Activated CD4-positive, alpha-beta T cell treated with anti-CD3 and anti-CD28 coated beads, Interleukin-2, amount 10 ng/mL, durations not matched to agents 24 days and 14 days (primary cell): ENCODE data around the gene CHCHD3. TPM values are rescaled to one million over a fixed set of nuclear protein-coding genes. Genes with fewer than 3 reads are reported as not detected.

ENCODE experiments used
- DNase-seq: peaks from one replicate; pipeline ENCODE4 v3.0.0; 2022
- H3K27ac Mint-ChIP-seq: one replicate; pipeline ENCODE4 v1.8.0; 2022; ENCODE audit warnings: mild to moderate bottlenecking, mixed read lengths
- H3K27me3 Mint-ChIP-seq: one replicate; pipeline ENCODE4 v1.8.0; 2022; ENCODE audit warnings: mixed read lengths
- H3K36me3 Mint-ChIP-seq: one replicate; pipeline ENCODE4 v1.8.0; 2022; ENCODE audit warnings: low read depth, mild to moderate bottlenecking, mixed read lengths
- H3K4me1 Mint-ChIP-seq: one replicate; pipeline ENCODE4 v1.8.0; 2021; ENCODE audit warnings: mixed read lengths
- H3K4me3 Mint-ChIP-seq: one replicate; pipeline ENCODE4 v1.8.0; 2022; ENCODE audit warnings: mild to moderate bottlenecking, moderate library complexity, mixed read lengths
- H3K9me3 Mint-ChIP-seq: one replicate; pipeline ENCODE4 v1.8.0; 2021; ENCODE audit warnings: mixed read lengths
- intact Hi-C: fragments of 100-400 bp; cut with micrococcal nuclease; formaldehyde crosslinking; loops from one replicate; pipeline ENCODE4 v1.15.1; 2023
- total RNA-seq: library from RNA; stranded (reverse); gene quantifications from 2 replicates; pipeline ENCODE4 v1.2.3, GENCODE V29; 2022

CHCHD3 gene
- total RNA-seq, 1 donor from 2014 or later, result 76.2 TPM

DNA sequence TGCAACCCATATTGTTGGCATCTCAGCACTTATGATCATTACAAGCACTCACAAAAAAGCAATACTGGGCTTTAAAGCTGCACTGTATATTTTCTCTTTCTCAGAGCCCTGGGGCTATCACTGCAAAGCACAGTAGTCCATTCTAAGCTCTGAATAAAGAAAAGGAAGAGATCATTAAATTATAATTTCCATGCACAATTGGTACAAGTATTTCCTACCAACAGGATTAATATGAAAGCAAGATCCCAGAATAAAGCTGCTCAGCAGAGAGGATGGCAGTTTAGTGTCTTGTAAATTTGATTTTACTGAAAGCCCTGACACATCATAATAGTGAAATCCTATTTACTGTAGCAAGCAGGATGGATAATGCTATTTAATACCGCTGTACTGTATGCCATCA lies 205.3 kb downstream of the CHCHD3 start:
- Mint-ChIP-seq H3K4me1 (peaks cover 6% of the 10 kb centered on the region), H3K27me3 (no peaks in the 10 kb centered on the region), H3K4me3 (no peak overlapping the region), H3K27ac (no peak overlapping the region), H3K36me3 (peaks cover 4% of the 10 kb centered on the region), H3K9me3 (no peaks in the 10 kb centered on the region)
- no peak for DNase-seq
- intact Hi-C loops, result no loop called here

- no peak overlapping the region for H3K27ac Mint-ChIP-seq
- H3K4me3 Mint-ChIP-seq, result no peak overlapping the region
Measured at GRCh38 chr7:132872034-132872433, 209.9 kb downstream of the CHCHD3 start.

DNA sequence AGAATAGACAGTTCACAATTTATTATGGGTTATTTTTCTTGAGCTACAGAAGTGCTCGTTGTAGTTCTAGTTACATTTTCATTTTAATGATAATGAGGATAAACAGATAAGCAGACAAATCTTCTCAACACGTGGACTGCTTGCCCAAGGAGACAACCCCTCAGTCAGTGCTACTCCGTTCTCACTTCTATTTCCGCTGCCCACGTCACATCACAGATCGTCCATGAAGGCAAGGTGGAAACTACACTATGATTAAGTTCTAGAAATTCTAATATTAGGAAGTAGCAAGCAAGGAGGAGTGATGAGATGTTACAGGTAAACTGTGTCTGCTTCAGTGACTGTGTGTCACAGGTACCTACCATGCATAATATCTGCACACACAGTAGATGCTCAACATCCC lies 210.5 kb downstream of the CHCHD3 start:
- Mint-ChIP-seq H3K4me3 (no peak overlapping the region), H3K27ac (no peak overlapping the region), H3K36me3 (peaks cover 4% of the 10 kb centered on the region), H3K27me3 (no peaks in the 10 kb centered on the region), H3K9me3 (no peaks in the 10 kb centered on the region), H3K4me1 (peaks cover 7% of the 10 kb centered on the region)
- no peak for DNase-seq
- intact Hi-C loops, result no loop called here

More at GRCh38 chr7:132872034-132872433, 209.9 kb downstream of the CHCHD3 start:
- intact Hi-C loops, result no loop called here
- Mint-ChIP-seq H3K9me3 (no peaks in the 10 kb centered on the region), H3K27me3 (no peaks in the 10 kb centered on the region), H3K4me1 (peaks cover 7% of the 10 kb centered on the region), H3K36me3 (peaks cover 4% of the 10 kb centered on the region)
- DNase-seq, result no peak

DNA sequence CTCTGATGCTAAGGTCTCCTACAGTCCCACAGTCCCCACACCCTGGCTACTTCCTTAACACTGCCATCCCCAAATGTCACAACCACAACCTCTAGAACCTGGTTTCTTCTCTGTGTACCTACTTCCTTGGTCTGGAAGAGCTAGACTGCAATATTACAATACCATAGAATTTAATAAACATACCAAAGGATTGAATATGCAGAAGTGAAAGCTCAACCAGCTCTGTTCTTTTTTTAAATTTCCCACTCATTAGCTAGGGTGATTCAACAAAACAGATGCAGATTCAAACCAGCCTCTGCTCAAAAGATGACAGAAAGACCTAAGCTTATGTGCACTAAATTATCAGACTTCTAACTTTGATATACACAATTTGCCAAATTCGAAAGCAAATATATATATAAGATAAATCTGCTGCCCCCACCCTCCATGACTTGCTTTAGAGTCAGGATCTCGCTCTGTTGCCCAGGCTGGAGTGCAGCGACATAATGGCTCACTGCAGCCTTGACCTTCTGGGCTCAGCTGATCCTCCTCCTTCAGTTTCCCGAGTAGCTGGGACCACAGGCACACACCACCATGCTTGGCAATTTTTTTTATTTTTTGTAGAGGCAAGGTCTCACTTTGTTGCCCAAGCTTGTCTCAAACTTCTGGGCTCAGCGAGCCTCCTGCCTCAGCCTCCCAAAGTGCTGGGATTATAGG lies 212.6 kb downstream of the CHCHD3 start:
- no peaks in the 10 kb centered on the region for H3K9me3 Mint-ChIP-seq
- intact Hi-C loops, result no loop called here
- DNase-seq, result no peak
- H3K27me3 Mint-ChIP-seq, result no peaks in the 10 kb centered on the region
- no peak overlapping the region for H3K4me3 Mint-ChIP-seq
- no peak overlapping the region for H3K27ac Mint-ChIP-seq
- peaks cover 7% of the 10 kb centered on the region for H3K4me1 Mint-ChIP-seq
- peaks cover 1% of the 10 kb centered on the region for H3K36me3 Mint-ChIP-seq

DNA sequence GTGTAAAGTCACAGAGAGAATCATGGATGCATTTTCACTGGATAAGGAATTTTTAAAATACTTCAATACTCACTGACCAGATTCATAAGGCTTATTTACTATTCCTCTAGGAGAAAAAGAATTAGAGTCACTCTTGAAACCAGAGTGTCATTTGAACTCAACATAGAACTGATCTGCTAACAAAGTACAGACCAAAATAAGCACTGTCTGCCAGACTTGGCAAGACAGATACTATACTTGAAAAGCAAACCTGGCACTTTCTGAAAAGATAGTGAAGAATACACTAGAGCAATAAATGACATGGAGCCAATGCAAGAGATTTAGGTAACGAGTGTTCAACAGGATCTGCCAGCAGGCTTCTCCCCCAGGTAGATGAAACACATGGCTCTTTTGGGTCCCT lies 215.3 kb downstream of the CHCHD3 start:
- intact Hi-C loops, result no loop called here
- DNase-seq, result no peak
- no peaks in the 10 kb centered on the region for H3K9me3 Mint-ChIP-seq
- no peaks in the 10 kb centered on the region for H3K36me3 Mint-ChIP-seq
- H3K27ac Mint-ChIP-seq, result no peak overlapping the region
- H3K27me3 Mint-ChIP-seq, result no peaks in the 10 kb centered on the region
- peaks cover 8% of the 10 kb centered on the region for H3K4me1 Mint-ChIP-seq
- no peak overlapping the region for H3K4me3 Mint-ChIP-seq

DNA sequence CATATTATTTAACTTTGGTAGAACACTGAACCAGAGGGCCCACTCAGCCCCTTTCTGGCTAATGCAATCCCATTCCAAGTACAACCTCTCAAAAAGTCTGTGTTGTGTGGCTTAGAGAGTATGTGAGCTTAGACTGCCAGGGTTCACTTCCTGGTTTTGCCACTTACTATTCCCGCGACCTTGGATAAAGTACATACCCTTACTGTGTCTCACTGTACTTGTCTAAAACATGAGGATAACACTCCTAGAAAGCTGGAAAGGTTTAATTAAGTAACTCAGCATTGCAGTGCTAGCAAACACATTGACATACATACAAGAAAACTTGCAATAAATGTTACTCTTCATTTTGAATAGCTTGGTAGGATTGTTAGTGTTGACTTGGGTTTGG lies 215.8 kb downstream of the CHCHD3 start:
- no peaks in the 10 kb centered on the region for H3K27me3 Mint-ChIP-seq
- H3K4me3 Mint-ChIP-seq, result no peak overlapping the region
- DNase-seq, result no peak
- H3K4me1 Mint-ChIP-seq, result peaks cover 8% of the 10 kb centered on the region
- no peaks in the 10 kb centered on the region for H3K9me3 Mint-ChIP-seq
- no peaks in the 10 kb centered on the region for H3K36me3 Mint-ChIP-seq
- intact Hi-C loops, result no loop called here
- H3K27ac Mint-ChIP-seq, result no peak overlapping the region

DNA sequence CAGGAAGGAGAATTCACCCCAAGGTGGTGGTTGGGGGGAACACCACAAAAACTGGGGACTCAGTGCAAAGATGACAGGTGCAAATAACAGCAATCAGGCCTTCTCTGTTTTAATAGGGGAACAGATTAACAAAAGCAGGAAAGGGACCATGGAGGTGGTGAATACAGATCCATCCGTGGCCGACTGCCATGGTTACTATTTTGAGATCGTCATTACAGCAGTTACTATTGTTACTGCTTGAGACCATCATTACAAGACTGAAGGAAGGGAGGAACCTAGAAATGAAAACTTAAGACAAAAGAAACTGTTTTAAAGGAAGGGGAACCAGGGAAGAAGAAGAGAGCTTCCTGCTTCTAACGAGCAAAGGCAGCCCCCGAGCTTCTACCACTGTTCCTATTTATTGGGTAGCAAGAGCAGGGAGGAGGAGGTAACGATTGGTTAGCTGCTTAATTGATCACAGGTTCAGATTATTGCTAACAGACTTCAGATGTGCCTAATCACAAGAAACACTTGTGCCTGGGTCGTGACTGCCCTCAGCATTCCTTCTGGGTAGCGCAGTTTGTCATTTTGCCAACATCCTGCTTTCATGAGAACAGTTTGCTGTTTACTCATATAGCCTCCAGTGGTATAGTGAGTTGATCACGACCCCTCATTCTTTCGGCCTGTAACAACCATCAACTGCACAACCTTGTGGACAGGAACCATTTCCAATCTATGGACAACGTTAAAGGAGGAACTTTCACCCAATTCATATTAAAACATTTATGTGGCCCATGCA lies 216.3 kb downstream of the CHCHD3 start:
- Mint-ChIP-seq H3K4me1 (peaks cover 8% of the 10 kb centered on the region), H3K4me3 (no peak overlapping the region), H3K9me3 (no peaks in the 10 kb centered on the region), H3K36me3 (no peaks in the 10 kb centered on the region), H3K27me3 (no peaks in the 10 kb centered on the region), H3K27ac (no peak overlapping the region)
- no peak for DNase-seq
- intact Hi-C loops, result no loop called here

GRCh38 chr7:132861940-132862554 lies 219.8 kb downstream of the CHCHD3 start:
- Mint-ChIP-seq H3K4me3 (no peak overlapping the region), H3K4me1 (peaks cover 5% of the 10 kb centered on the region), H3K27me3 (no peaks in the 10 kb centered on the region), H3K9me3 (no peaks in the 10 kb centered on the region), H3K36me3 (no peaks in the 10 kb centered on the region), H3K27ac (no peak overlapping the region)
- no peak for DNase-seq
- intact Hi-C loops, result no loop called here

GRCh38 chr7:132861424-132861823 lies 220.5 kb downstream of the CHCHD3 start:
- no peaks in the 10 kb centered on the region for H3K9me3 Mint-ChIP-seq
- no peak overlapping the region for H3K27ac Mint-ChIP-seq
- no peaks in the 10 kb centered on the region for H3K27me3 Mint-ChIP-seq
- DNase-seq, result no peak
- H3K36me3 Mint-ChIP-seq, result no peaks in the 10 kb centered on the region
- H3K4me3 Mint-ChIP-seq, result no peak overlapping the region
- intact Hi-C loops, result no loop called here
- peaks cover 5% of the 10 kb centered on the region for H3K4me1 Mint-ChIP-seq

DNA sequence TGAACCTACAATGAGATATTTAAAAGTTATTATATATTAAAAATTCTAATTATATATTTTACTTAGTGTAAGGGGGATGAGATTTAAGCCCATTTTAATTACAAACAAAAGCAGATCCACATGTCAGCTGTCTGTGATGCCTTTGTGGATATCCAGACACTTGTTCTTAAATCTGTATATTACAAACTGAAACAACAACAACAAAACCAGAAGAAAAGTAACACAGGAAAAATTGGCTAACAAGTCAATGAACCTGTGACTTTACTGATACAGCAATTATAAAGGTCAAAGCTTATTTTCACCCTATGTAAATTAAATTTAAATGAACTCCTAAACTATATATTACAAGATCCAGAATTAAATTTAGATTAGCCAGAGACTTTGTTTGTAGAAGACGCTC lies 222.7 kb downstream of the CHCHD3 start:
- no peaks in the 10 kb centered on the region for H3K27me3 Mint-ChIP-seq
- H3K9me3 Mint-ChIP-seq, result no peaks in the 10 kb centered on the region
- DNase-seq, result no peak
- no peak overlapping the region for H3K27ac Mint-ChIP-seq
- intact Hi-C loops, result no loop called here
- peaks cover 5% of the 10 kb centered on the region for H3K4me1 Mint-ChIP-seq
- H3K4me3 Mint-ChIP-seq, result no peak overlapping the region
- H3K36me3 Mint-ChIP-seq, result peaks cover 4% of the 10 kb centered on the region

DNA sequence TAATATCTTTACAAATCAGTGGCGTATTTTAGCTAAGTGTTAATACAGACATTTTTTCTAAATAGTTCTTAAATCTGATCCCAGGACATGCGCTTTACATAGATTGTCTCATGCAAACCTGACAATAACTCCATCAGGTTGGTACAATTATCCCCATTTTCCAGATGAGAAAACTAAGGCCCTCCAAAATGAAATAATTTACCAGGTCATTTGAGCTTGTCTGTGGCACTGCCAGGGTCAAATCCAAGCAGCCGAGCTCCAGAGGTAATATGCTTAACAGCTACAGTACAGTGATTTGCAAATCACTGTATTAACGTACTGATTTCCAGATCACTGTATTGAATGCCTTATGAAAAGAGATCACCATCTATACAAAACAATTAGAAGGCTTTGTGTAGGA lies 223.1 kb downstream of the CHCHD3 start:
- Mint-ChIP-seq H3K27ac (no peak overlapping the region), H3K4me1 (peaks cover 2% of the 10 kb centered on the region), H3K27me3 (no peaks in the 10 kb centered on the region), H3K4me3 (no peak overlapping the region), H3K36me3 (peaks cover 4% of the 10 kb centered on the region), H3K9me3 (no peaks in the 10 kb centered on the region)
- intact Hi-C loops, result no loop called here
- no peak for DNase-seq

DNA sequence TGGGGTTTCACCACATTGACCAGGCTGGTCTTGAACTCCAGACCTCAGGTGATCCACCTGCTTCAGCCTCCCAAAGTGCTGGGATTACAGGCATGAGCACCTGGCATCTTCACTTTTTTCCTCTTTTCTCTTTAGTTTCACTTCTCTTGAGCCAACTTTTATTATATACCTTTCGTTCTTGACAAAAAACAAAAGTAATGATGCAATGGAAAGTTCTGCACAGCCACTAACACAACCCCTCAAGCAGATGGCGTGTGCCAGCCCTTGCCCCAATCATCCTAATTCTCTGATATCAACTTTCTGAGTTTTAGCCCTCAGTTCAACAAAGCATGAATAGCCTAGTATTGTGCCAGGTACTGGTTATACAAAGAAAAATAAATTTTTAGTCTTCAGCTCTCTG lies 223.6 kb downstream of the CHCHD3 start:
- H3K9me3 Mint-ChIP-seq, result no peaks in the 10 kb centered on the region
- H3K4me3 Mint-ChIP-seq, result no peak overlapping the region
- peaks cover 2% of the 10 kb centered on the region for H3K4me1 Mint-ChIP-seq
- no peak overlapping the region for H3K27ac Mint-ChIP-seq
- intact Hi-C loops, result no loop called here
- H3K36me3 Mint-ChIP-seq, result peaks cover 4% of the 10 kb centered on the region
- no peak for DNase-seq
- H3K27me3 Mint-ChIP-seq, result no peaks in the 10 kb centered on the region

DNA sequence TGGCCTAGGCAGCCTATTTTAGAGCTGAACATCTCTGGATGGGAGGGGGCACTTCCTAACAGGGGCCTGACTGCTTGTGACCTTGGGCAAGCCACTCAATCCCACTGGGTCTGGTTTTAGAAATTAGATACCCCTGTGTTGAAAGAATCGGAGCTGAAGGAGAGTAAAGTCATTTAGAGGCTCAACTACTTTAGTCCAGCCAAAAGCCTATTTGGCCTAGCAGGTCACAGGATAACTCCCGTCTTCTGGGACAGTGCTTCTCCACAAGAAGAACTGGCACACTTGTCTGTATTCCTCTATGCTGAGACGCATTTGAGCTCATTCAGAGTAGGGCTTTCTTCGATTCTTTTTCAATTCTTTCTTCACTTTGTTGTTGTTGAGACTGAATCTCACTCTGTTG lies 224.2 kb downstream of the CHCHD3 start:
- Mint-ChIP-seq H3K36me3 (peaks cover 4% of the 10 kb centered on the region), H3K27me3 (no peaks in the 10 kb centered on the region), H3K9me3 (no peaks in the 10 kb centered on the region), H3K4me3 (no peak overlapping the region), H3K27ac (no peak overlapping the region), H3K4me1 (peaks cover 2% of the 10 kb centered on the region)
- intact Hi-C loops, result no loop called here
- no peak for DNase-seq

DNA sequence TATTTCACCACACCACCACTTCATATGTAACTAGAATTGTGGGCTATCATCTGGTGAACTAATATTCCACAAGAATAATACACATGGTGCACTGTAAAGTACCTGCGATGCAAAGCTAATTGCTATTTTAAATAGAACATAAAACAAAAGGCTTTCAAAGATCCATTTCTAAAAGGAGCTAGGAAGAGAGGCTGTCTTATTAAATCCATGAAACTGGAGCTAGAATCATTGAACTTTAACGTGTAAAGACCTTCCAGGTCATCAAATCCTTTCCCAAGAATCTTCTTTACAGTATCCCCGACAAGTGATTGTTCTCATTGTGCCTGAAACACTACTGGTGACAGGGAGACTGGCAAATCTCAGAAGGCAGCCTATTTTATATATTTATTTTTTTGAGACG lies 224.9 kb downstream of the CHCHD3 start:
- Mint-ChIP-seq H3K27me3 (no peaks in the 10 kb centered on the region), H3K4me1 (peaks cover 2% of the 10 kb centered on the region), H3K9me3 (no peaks in the 10 kb centered on the region), H3K27ac (no peak overlapping the region), H3K4me3 (no peak overlapping the region), H3K36me3 (peaks cover 4% of the 10 kb centered on the region)
- intact Hi-C loops, result no loop called here
- DNase-seq, result no peak
